SK-N-MC (cell line): ENCODE measurements around the gene JAZF1.

ENCODE experiments used
- EZH2 ChIP-seq: fragments of 200-600 bp; sonication (generic); IDR thresholded peaks from one replicate; pipeline ENCODE4 v1.6.1; 2017; ENCODE audit warnings: antibody characterized with exemption
- FOXP2 ChIP-seq: optimal IDR thresholded peaks from 2 replicates; pipeline ENCODE3; 2011; ENCODE audit warnings: mild to moderate bottlenecking, moderate library complexity; ENCODE audit not compliant: insufficient read depth; ENCODE audit errors: extremely low read length, control extremely low read depth
- POLR2AphosphoS5 ChIP-seq: IDR thresholded peaks from 2 replicates; pipeline ENCODE4 v1.6.1; 2012; ENCODE audit warnings: mild to moderate bottlenecking, low read depth, low read length, borderline replicate concordance

DNA sequence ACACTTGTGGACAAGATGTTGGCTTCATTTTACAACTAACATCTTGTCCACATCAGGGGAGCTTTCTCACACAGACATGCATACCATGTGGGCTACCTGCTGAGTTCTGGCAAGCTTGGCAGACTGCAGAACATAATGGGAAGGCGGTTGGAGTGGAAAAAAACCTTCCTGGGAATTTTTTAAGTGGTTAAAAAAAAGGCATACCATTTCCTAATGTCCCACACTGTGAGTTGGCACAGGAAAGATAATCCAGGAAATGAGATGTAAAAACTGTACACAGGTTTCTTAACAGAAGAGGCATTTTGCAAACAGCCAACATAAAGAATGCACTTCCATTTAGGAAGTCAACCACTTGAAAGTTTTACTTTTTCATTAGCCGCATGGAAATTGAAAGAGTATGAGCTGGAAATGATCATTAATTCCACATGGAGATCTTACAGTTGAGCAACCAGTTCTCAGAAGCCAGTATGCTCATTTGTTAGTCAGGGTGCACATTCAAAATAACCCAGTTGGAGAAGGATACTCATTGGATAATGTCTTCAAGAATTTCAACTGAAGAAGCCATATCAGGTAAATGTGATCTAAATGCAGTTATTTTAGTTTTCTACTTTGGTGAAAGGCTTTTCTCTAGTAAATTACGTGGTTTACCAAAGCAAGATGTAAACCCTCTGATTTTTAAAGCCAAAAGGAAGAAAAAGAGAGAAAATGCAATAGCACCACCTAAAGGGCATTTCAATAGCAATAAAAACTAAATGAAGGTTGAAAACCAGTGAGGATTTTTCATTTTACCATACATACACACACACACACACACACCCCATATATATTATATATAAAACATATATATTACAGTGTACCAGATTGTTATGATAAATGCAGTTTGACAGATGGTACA is 246.7 kb downstream of the JAZF1 start:
- TF ChIP-seq EZH2, result no peak
- peak; percentile 83; the same call in 1 of the 2 replicates for TF ChIP-seq POLR2AphosphoS5
- TF ChIP-seq FOXP2, result no peak
